ENCODE results near the gene STPG4.
A peak's percentile ranks its signal among the peaks of the same experiment; 100 is the strongest.

DNA sequence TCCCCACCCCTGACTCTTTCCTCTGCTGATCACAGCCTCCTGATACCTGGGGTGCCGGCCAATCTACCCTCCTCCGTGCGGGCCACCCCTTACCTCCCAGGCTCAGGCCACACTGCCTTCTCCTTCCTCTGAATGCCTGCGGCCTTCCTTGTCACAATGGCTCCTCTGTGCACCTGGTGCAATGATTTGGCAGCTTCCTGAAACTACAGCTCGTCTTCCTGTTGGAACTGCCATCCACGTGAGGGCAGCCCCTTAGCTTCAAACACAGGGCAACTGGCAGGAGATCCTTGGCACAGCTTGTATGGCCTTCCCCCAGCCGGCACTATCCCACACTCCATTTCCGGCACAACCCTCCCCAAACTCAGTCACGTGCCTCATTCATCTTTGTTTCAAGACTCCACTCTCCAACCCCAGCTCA is 69.0 kb downstream of the STPG4 start:
- TF ChIP-seq CTCF (IDR thresholded peaks at IDR 0.05 in 8 of 11, conservative IDR thresholded peaks at IDR 0.05 in 3 of 11), result no peak
- TF ChIP-seq POLR2AphosphoS5 (IDR thresholded peaks at IDR 0.05), result peak in 2 of 3 donors; percentile 38 to 65
- TF ChIP-seq POLR2A (IDR thresholded peaks at IDR 0.05), result no peak

Data from spleen (tissue), 7 donors.